GM03348 (cell line): ENCODE results near the gene DNM3.
A peak's percentile ranks its signal among the peaks of the same experiment; 100 is the strongest.
"Not testable (repeated sequence)": the region's sequence is repeated elsewhere in the genome, so short reads cannot be mapped to it uniquely, and the experiment has no call there.

ENCODE experiments used
- DNase-seq: peaks from one replicate; pipeline ENCODE4 v3.0.0; 2012; ENCODE audit warnings: low spot score

The DNM3 gene

DNA sequence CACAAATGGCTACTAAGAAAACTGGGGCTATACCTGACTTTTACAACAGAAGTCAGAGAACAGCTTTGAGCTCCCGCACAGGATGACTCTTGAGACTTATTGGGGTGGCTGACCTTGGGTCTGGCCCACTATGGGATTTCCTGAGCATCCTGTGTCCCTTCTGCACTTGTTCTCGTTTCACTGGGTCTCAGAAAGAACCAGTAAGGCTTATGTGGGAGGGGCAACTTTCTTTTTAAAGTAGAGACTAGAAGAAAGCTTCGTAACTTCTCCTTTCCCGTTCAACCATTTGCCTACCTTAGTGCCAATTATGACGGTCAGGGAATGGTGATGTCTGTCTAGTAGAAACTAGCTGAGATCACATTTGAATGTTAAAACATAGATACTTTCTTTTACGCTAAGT lies 519.7 kb downstream of the DNM3 start:
- DNase-seq, result no peak

DNA sequence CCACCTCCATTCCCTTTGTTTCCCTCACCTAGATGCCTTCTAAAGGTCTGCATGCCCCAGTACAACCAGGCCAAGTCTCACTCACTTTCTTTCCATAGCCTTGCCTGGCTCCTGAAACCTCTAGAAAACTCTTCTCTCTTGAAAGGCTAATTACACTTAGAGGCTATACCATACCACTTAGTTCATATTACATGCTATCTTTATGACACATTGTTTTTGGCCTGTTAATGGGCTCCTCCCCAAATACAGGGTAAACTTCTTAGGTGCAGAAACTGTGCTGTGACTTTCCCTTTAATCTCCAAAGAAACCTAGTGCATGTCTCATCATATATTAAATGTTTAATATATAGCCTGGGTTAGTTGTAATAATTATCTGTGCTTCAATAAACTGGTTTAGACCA lies 522.6 kb downstream of the DNM3 start:
- no peak for DNase-seq

DNA sequence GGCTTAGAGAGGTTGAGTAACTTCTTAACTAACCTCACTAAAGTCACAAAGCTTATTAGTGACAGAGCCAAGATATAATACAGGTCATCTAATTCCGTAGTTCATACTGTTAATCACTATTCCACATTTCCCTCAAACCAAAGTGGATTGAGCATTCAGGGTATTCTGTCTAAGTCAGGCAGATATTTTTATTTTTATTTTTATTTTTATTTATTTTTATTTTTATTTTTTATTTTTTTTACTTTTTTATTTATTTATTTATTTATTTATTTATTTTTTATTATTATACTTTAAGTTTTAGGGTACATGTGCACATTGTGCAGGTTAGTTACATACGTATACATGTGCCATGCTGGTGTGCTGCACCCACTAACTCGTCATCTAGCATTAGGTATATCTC lies 530.3 kb downstream of the DNM3 start:
- not testable (repeated sequence) for DNase-seq

DNA sequence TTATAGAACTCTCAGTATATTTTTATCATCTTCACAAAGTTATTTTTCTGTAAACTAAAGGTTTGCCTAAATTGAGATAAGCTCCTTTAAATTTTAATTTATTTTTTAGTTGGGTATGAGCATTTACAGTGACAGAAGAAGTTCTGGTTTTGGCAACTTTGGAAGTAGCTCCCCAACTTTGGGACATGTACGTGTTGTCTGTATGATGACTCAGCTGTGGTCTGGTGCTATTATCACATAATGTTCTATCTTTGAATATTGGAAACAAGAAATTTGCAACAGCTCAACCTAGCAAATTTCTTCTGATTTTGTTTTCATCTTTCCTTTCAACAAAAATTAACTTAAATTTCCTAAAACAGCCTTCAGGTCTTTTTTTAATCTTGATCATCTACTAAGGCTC lies 532.6 kb downstream of the DNM3 start:
- no peak for DNase-seq

DNA sequence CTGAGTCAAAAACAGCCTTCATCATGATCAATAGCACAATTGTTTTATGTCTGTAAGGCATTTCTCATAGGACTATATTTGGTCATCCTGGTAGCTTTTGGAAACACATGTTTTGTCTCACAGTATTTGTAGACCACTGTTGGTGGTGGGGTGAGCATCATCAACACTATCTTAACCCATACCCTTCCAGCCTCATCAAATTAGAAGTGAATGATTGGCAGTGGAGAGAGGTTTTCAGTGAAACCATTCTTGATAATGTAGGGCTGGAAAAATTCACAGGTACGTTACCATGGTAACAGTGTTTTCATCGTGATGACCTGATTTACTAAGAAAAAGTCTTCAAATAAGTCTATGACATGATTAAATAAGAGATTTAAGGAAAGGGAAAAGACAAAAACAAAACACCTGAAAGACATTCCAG lies 533.9 kb downstream of the DNM3 start:
- no peak for DNase-seq

DNA sequence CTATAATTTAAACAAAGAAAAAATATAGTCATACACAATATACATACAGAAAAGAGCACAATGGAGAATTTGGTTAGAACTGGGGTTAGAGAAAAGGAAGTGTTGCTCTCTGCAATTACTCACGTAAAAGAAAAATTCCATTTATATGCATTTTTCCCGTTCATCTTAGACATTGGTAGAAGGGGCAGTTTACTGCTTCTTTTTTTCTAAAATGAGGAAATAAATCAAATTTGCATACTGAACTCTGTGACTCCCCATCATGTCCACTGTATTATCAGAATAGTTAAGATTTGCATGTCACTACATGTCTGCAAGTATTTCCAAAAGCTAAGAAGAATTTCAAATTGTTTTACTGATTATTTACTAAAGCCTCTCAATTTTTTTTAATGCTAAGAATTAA lies 535.1 kb downstream of the DNM3 start:
- DNase-seq, result no peak

DNA sequence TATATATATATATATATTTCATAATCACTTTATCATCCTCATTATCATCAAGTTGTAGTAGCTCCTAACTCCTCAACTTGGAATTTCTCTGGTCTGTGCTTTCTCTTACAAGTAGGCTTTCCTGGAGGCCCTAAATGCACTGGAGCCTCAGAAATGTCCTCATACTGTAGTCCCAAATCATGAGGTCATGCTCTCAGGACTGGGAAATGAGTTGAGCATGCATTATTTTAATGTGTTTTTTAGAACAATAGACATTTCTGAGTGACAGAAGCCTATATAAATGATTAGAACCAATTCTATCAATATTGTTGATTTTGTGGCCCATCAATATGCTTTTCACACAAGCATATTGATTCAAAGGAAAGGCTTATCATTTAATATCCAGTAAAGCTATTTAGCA lies 536.3 kb downstream of the DNM3 start:
- no peak for DNase-seq

DNA sequence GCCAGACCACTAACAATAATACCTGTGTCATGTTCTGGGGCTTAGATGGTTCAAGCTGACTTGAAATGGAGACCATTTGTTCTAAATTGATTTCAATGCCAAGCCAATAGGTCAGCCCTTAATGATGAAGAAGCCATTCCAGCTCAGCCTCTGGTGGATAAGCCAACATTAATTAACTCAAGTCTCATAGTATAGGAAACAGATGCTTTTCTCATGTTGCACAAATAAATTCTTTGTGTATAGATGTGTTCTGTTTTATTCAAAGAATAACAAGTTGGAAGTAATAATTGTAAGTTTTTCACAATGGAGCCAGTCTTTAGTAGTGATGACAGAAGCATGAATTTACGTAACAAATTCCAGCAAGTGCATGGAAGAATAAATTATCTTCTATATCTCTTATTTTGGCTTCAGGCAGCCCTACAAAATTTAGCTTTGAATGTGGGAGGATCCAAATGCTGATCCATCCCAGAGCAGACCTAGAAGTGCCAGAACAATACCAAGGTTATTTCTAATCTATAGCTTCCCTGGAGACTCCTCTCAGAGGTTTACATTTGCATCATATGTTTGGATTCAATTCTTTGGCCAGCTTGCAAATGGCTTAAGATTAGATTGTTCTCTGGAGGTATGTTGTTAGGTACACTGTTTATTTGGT lies 536.9 kb downstream of the DNM3 start:
- no peak for DNase-seq

DNA sequence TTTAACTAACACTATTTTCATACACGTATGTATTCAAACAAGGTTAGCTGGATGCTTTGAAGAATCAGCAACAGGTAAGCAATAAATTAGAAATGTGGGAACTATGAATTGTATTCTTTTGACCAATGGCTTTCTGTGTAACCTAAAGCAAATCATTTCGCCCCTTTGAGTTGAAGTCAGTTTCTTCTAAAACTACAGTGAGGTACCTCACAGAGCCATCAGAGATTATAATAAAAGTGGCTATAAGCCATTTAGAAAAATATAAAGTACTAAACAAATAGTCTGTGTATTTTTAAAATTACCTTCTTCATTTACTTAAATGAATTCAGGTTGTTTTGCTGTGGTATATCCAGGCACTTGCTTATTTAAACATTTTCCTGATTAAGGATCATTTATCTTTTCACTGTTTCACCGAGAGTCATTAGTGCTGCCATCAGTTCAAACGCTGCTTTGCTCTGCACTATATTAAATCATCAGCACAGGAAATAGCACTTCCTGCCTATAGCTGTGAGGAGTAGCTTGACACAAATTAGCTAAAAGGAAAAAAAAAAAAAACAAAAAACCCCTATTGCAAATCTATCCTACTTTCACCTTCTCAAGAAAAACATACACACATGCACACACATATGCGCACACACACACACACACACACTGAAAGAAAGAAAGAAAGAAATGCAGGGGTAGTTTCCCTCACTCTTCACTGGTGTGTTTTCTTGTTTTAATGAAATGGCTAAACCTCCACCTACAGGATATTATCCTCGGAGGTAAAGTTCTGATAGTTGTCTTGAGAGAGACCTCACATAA lies 539.3 kb downstream of the DNM3 start:
- no peak for DNase-seq

DNA sequence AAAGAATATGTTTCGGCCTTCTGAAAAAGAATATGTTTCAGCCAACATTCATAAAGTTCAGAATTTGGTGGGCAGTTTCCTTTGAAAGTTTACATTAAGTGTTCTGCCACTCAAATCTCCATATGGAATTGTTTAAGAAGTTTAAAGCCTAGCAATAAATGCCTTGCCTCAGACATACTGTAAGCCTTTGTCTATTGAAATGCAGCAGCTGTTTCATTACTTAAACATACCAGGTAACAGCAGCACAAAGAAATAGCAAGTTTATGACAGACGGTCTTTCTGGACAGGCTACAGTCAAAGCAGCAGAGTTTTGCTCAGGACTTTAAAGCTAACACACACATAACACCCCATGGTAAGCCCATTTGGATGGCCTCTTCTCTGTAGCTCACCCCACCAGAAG lies 540.6 kb downstream of the DNM3 start:
- no peak for DNase-seq

DNA sequence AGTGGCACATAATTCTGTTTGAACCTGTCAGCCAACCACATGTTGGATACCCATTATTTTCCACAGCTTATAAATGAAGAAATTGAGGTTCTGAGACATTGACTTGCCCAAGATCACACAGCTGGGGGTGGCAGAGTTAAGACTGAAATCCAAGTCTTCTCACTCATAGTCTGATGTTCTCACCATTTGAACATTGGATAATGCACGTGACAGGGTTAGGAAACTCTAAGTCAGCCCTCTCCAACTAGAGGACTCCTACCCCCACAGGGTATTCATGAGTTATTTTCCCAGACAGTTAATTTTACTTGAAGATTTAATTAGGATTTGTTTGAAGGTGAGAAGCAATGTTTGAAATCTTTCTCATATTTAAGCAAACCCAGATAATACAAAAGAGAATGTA lies 541.1 kb downstream of the DNM3 start:
- DNase-seq, result no peak

DNA sequence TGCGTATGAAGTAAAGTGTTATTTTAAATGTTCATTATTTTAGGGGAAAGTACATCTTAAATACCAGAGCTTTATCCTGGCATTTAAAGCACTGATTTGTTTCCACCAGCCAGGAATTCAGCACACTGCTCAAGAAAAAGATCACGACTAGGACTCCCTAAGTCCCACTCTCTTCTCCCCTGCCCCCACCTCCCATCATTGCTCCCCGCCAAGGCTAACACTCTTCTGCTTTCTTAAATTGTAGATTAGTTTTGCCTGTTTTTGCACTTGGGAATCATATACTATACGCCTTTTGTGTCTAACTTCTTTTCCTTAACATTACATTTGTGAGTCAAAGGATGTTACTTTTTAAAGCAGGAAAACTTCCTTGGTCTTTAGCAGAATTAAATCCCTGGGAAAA lies 541.7 kb downstream of the DNM3 start:
- no peak for DNase-seq

DNA sequence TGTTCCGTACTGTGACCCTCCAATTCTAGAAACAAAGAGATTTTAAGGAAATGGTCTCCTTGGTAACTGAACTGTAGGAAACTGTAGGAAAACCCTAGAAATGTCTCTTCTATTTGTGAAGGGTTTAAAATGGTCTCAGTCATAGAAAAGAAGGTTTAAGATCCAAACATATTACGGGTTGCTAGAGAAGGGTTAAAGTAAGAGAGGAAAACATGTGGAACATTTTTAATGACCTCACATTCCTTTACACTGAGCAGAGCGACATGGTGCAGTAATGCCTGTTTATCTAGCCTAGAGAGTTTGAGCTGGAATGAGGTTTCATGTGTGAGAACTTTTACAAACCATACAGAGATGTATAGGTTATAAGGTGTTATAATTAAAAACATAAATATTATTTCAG lies 542.2 kb downstream of the DNM3 start:
- DNase-seq, result peak; percentile 52

DNA sequence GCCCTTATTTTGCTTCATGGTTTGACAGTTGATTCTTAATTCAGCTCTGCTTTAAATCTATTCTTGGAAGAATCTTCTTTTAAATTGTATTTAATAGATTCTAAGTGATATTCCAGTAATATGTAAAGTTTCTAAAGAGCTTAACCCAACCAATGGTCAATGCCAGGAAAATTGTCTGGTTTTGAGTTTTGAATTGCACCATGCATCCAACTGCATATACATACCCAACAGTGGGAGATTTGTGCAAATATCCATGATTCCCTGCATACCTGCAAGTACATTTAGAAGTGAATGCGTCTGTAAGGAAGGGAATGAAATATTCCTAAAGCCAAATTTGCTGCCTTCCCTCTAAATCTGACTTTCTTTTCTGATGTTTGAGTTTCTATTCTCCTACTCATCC lies 543.4 kb downstream of the DNM3 start:
- no peak for DNase-seq

DNA sequence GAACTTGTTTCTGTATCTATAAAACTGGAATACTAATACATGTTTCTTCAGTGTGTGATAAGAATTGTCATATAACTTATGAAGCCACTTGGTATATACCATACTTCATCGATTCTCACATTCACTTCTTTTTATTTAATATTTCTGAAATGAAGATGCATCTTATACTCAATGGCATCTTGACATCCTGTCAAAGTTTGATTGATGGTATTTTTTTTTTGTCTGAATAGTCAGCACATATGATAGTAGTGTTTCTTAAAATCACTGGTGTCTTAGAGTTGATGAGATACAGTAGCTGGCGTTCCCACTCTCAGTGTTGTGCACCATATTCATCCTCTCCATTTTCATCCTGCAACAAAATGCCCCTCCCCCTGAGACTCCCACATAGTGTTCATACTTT lies 544.7 kb downstream of the DNM3 start:
- DNase-seq, result no peak

DNA sequence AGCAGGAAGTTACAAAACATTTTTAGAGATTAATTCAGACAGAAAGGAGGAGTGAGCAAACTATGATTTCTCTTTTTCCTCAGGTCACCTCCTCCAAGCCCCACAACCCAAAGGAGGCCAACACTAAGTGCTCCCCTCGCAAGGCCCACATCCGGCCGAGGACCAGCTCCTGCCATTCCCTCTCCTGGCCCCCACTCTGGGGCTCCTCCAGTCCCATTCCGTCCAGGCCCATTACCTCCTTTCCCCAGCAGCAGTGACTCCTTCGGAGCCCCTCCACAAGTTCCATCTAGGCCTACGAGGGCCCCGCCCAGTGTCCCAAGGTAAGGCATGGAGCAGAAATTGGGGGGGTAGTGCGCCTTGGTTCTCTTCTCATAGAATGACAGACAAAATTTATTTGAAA lies 547.2 kb downstream of the DNM3 start:
- no peak for DNase-seq

DNA sequence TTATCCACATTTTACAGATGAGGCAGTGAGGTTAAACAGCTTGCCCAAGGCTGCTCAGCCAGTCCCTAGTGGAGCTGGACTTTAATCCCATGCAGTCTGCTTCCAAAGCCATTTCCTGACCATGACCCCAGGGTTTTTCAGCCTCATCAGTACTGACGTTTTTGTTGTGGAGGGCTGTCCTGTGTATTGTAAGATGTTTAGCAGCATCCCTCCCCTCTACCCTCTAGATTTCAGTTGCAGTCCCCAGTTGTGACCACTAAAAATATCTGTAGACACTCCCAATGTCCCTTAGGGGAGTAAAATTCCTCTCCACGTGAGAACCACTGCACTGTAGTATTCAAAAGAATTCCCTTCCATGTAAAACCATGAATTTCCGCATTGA lies 549.0 kb downstream of the DNM3 start:
- DNase-seq, result no peak

DNA sequence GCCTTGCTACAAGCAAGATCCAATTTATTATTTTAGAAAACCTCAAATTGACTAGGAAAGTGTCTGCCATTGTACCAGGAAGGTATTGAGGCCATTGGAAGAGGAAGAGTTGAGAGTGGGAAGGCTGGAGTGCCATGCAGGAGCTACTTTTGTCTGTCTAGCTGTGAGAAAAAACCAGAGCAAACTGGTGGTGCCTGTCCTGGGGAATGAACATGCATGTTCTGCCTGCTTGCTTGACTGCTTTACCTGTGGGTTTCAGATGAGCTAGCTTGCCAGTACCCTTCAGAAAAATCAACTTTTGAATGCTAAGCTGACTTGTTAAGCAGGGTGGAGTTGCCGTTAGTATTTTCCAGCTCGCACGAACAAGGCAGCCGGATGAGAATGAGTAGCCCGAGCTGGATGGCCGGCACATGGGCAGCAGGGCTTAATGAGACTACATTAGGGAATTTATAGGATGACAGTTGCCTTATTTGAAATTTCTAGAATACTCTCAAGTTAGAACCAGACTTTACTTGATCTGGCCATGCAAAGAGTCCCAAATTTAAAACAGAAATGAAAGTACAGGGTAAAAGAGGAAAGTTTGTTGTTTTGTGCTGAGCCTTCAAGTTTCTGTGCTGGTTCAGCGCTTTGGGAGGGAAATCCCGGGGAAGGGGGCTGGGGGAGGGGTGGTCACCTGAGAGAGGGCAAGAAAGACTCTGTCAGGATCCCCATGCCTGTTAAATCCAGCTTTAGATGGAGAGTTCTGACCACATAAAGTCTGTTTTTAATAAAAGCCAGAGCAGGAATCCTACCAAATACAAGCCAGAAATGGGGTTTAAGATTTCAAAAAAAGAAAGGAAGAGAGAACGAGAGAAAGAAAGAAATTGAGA lies 549.6 kb downstream of the DNM3 start:
- peak; percentile 55 for DNase-seq

DNA sequence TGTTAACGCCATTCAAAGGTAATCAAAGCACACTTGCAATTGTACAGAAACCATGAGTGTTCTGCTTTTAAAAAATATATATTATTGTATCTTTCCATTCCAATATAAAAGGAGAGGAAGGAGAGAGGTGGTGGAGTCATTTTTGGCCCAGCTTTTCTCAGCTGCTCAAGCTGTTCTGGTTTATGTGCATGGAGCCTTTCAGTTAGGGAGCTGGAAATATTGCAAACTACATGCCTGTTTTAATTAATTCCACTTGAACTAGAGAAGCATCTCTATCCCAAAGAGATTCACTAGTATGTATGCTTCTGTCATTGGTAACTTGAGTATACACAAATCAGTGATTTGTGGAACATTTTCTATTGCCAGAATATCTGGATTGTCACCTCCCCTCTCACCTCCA lies 550.7 kb downstream of the DNM3 start:
- DNase-seq, result no peak

DNA sequence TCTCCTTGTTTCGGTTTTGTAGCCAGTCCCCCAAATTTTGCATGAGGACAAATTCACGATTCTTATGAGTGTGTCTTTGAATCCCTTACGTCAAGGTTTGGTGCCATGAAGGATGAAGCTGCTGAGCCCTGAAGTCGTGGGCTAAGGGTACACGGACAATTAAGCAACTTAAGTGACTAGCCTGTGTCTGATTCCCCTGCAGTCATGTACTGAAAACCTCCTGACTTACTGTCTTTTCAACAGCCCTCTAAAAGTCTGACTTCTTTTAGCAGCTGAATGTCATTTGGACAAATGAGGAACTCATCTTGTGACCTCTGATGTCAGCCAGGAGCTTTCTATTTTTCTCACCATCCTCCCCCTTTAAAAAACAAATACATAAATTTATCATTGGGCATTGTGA lies 552.1 kb downstream of the DNM3 start:
- DNase-seq, result no peak

DNA sequence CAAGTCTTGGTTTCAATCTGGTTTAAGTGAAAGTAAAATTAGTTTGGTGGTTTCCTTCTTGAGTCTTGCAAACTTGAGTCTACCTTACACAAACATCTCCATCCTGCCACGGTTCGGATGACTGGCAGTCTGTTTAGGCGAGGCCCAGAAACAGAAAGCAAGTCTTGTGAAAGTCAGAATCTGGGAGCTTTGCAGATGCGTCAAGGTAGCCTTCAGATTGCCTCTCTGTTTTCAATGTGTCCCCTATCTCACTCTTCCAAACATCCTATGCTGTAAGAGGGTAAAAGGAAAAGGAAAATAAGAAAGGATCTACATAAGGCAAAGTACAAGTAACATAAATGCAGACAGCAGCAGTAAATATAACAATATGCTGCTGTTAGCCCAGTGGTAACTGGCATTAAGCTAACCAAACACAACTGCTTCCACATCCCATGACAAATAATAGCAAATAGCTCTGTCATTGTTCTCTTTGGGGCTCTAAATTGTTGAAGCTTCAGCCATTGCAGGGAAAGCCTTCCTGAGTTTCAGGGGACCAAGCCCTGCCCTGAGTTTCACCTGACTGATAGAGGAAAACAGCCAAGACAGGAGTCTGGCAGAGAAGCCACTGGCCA lies 552.9 kb downstream of the DNM3 start:
- DNase-seq, result no peak

DNA sequence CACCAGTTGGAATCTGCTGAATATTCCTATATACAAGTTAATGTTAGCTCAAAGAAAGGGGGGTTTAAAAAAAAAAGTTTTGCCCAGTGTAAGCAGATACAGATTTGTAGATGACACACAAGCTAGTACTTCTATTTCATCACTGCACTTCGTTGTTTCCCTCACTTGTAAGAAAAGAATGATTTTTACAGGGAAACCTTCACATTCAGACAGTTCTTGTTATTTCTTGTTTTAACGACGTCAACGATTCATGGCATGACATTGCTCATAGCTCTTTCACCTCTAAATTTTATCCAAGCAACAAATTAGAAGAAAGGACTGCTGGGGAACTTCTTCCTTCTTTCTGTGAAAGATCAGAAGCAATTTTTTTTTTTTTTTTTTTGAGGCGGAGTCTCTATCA lies 553.5 kb downstream of the DNM3 start:
- DNase-seq, result no peak

DNA sequence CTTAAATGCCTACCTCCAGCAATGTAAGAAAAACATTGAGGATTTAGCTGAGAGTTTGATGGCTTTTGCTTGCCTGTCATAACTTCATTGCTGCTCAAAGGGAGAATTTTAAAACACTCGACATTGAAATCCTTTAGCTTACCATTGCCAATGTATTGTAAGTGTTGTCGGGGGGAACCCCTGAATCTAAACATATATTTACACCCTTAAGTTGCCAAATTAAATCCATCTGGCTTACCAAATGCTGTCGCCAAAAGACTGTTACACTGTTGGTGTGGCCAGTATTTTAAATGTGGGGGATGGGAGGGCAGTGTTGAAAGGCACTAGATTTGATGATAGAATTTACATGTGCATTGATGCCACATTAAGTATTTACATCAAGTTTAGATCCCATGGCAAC lies 554.3 kb downstream of the DNM3 start:
- no peak for DNase-seq
